HG02610 (cell line): ENCODE measurements around the gene POLR3H.

Source experiments
- ATAC-seq: cut with Tn5 transposase; IDR thresholded peaks from one replicate; pipeline ENCODE4 v1.9.1; 2021; ENCODE audit warnings: mild to moderate bottlenecking, moderate library complexity; ENCODE audit not compliant: unreplicated experiment

The POLR3H gene

GRCh38 chr22:41539146-41540005, 4.9 kb downstream of the POLR3H start:
- no peak for ATAC-seq

- no peak for ATAC-seq
These were observed 5.7 kb downstream of the POLR3H start for GRCh38 chr22:41538583-41538982.

- ATAC-seq, result no peak
These were observed 7.1 kb downstream of the POLR3H start for GRCh38 chr22:41537203-41537602.

GRCh38 chr22:41535244-41535643, 9.0 kb downstream of the POLR3H start:
- no peak for ATAC-seq

GRCh38 chr22:41534219-41534618, 10.1 kb downstream of the POLR3H start:
- ATAC-seq, result no peak

GRCh38 chr22:41532908-41533825, 11.1 kb downstream of the POLR3H start:
- no peak for ATAC-seq

- no peak for ATAC-seq
These were observed 12.4 kb downstream of the POLR3H start for GRCh38 chr22:41531715-41532477.

GRCh38 chr22:41530890-41531714, 13.2 kb downstream of the POLR3H start:
- ATAC-seq, result no peak

- no peak for ATAC-seq
These were observed 15.2 kb downstream of the POLR3H start for GRCh38 chr22:41528938-41529561.

GRCh38 chr22:41528132-41528766, 16.0 kb downstream of the POLR3H start:
- no peak for ATAC-seq

- no peak for ATAC-seq
These were observed 17.2 kb downstream of the POLR3H start for GRCh38 chr22:41526830-41527799.

GRCh38 chr22:41526226-41526829, 17.9 kb downstream of the POLR3H start:
- ATAC-seq, result no peak

GRCh38 chr22:41525450-41526225, 18.6 kb downstream of the POLR3H start:
- no peak for ATAC-seq

- ATAC-seq, result no peak
These were observed 19.3 kb downstream of the POLR3H start for GRCh38 chr22:41524809-41525449.

GRCh38 chr22:41524251-41524661, 20.0 kb downstream of the POLR3H start:
- no peak for ATAC-seq

- ATAC-seq, result no peak
These were observed 20.6 kb downstream of the POLR3H start for GRCh38 chr22:41523464-41524221.
